Gastrocnemius medialis (tissue), 4 donors: ENCODE results near the gene LTK.

ENCODE experiments used
- CTCF ChIP-seq, 5 experiments: fragments of 450-650 bp in 3 of 5; fragments of 200-600 bp in 2 of 5; sonication (generic) in 2 of 5; IDR thresholded peaks in 4 of 5; conservative IDR thresholded peaks in 1 of 5; 1 replicate in 4 of 5; 2 replicates in 1 of 5; pipeline ENCODE4 v1.5.1; 2016 to 2019; ENCODE audit warnings: antibody characterized with exemption in 5 of 5, mild to moderate bottlenecking in 3 of 5, moderate library complexity in 3 of 5
- POLR2A ChIP-seq, 2 donors: fragments of 450-650 bp; IDR thresholded peaks; one replicate each; pipeline ENCODE4 v1.6.1; 2017; ENCODE audit warnings: antibody characterized with exemption in 2 of 2, mild to moderate bottlenecking in 2 of 2, moderate library complexity in 2 of 2

- no peak for TF ChIP-seq CTCF (IDR thresholded peaks at IDR 0.05 in 4 of 5, conservative IDR thresholded peaks at IDR 0.05 in 1 of 5)
- no peak for TF ChIP-seq POLR2A (IDR thresholded peaks at IDR 0.05)
Measured at GRCh38 chr15:41489641-41490040, 24.0 kb downstream of the LTK start.
